ENCODE measurements around the gene MOSPD3. TPM values are rescaled to one million over a fixed set of nuclear protein-coding genes. Genes with fewer than 3 reads are reported as not detected.

MOSPD3 gene
- total and polyA plus RNA-seq, 2 of the 13 experiments (the other 11 are each of a cell fraction or from before 2014, with no cell fraction given): 7.6 to 8.8 TPM

DNA sequence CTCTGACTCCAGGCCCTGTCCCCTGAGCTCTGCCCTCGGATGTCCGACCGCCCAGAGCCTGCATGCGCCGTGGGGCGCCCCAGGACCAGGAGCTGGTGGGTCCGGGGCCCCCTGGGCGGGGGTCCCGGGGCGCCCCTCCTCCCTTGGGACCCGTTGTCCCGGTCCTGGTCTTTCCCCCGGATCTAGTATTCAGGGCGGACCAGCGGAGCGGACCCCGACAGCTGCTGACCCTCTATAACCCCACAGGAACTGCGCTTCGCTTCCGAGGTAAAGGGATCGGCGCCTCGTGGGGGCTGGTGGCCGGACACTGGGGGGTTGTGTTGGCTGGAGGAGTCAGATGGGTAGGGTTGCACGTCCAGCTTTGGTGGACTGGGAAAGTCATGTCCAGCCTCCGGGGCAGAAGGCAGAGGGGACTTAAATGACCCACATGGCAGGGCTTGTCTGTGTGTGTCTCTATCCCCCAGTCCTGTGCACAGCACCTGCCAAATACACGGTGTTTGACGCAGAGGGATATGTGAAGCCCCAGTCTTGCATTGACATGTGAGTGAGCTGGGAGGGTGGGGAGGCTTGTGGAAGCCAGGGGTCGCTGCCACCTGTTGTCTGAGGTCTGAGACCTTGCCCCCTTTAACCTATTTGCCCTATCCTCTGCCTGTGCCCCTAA lies 520 bp downstream of the MOSPD3 start (continued):
- peak; percentile 60; the same call in 1 of the 2 replicates for TF ChIP-seq ZNF317 (CRISPR knock-in tag; IDR thresholded peaks at IDR 0.05)
- TF ChIP-seq NR2F1 (CRISPR knock-in tag; IDR thresholded peaks at IDR 0.05): 0 out of 4 replicates have a peak, but pooled peaks of 1 of the 2 experiments have one; percentile 15
- peak; percentile 52; the same call in 1 of the 2 replicates for TF ChIP-seq SAP130 (CRISPR knock-in tag; IDR thresholded peaks at IDR 0.05; ENCODE audit: low read depth)

- DNase-seq (ENCODE audit: low spot score) (no peak), FAIRE-seq (no peak), ATAC-seq (no peak)
- H3K79me2 ChIP-seq (ENCODE audit: insufficient read depth, low read length): no peaks in the 10 kb centered on the region
- H3K27ac ChIP-seq (ENCODE audit: extremely low read length, insufficient read depth, low read length): no peak overlapping the region
- intact Hi-C loops (cut with micrococcal nuclease; ENCODE audit: unreplicated experiment): loop anchor here (5.0 kb wide), 1 partner anchor 79 kb away; the partner anchor contains the start of gene GIGYF1
- no peaks in the 10 kb centered on the region for H4K20me1 ChIP-seq (ENCODE audit: insufficient read depth, low read length)
- no peaks in the 10 kb centered on the region for H3K27me3 ChIP-seq (ENCODE audit: control insufficient read depth in 1 of 2, insufficient read depth in 2 of 2, low read length in 2 of 2)
- H2AFZ ChIP-seq (ENCODE audit: low read length): no peak overlapping the region
- peak overlapping the region; percentile 61 to 81 (median 77); a peak in 4 of 6 replicates for H3K4me3 ChIP-seq (replicated peaks in 1 of 3; ENCODE audit: insufficient read depth in 1 of 3, low read depth in 2 of 3, low read length in 3 of 3)
- POLR2A ChIA-PET: interaction anchor here (0.6 to 3.7 kb wide), 12 partner anchors 8 to 214 kb away, joined by 3 to 61 read pairs (median 10); partner anchors contain the start of genes EPHB4, FBXO24, GNB2 and LRCH4
- WGBS (ENCODE audit: low lambda C conversion rate): 95% methylated on average over 13 of the region's 13 CpGs
- H3K9me3 ChIP-seq (ENCODE audit: low read length): no peaks in the 10 kb centered on the region
- TF ChIP-seq SMARCE1 (IDR thresholded peaks at IDR 0.05; ENCODE audit: borderline replicate concordance): no peak
- peaks cover 29% of the 10 kb centered on the region for H3K4me1 ChIP-seq (ENCODE audit: insufficient read depth, low read length)
- CTCF ChIA-PET (ENCODE audit: low intra/inter-chr PET ratio, low total read pairs): no interaction called here
- no TSS peak for BruUV-seq (replicated peaks)
- H3K4me2 ChIP-seq (ENCODE audit: low read depth, low read length): peak overlapping the region; percentile 95
- in situ Hi-C loops (cut with HindIII; ENCODE audit: extremely low pct_ligation_motif_present, low pct_unique_long_range_greater_than_20kb): loop anchor here (5.0 kb wide), 1 partner anchor 79 kb away; the partner anchor contains the start of gene GIGYF1
- H3K9ac ChIP-seq (ENCODE audit: insufficient read depth, low read depth, low read length): peak overlapping the region; percentile 79; the same call in 1 of the 2 replicates
- no peaks in the 10 kb centered on the region for H3K36me3 ChIP-seq (replicated peaks in 1 of 2; ENCODE audit: control insufficient read depth in 1 of 2, insufficient read depth in 2 of 2, low read length in 2 of 2)
These were observed 1.3 kb downstream of the MOSPD3 start for GRCh38 chr7:100613412-100614175.
